22Rv1 (cell line): Measurements from ENCODE around the gene CNTFR.

Experiments
- H3K27ac ChIP-seq: fragments of 450-650 bp; 2 replicates; pipeline ENCODE4 v1.5.1; 2017
- CTCF ChIP-seq: fragments of 450-650 bp; IDR thresholded peaks from 2 replicates; pipeline ENCODE4 v1.5.1; 2017; ENCODE audit warnings: mild to moderate bottlenecking
- ZFX ChIP-seq: fragments of 450-650 bp; IDR thresholded peaks from 2 replicates; pipeline ENCODE4 v1.6.1; 2017; ENCODE audit warnings: antibody characterized with exemption, borderline replicate concordance

CNTFR gene

GRCh38 chr9:34519321-34520020, 70.1 kb downstream of the CNTFR start:
- TF ChIP-seq ZFX (no peak), CTCF (peak; percentile 18; the same call in 1 of the 2 replicates)

GRCh38 chr9:34518896-34519295, 70.6 kb downstream of the CNTFR start:
- no peak for TF ChIP-seq CTCF
- TF ChIP-seq ZFX: no peak
- no peak overlapping the region for H3K27ac ChIP-seq

More at GRCh38 chr9:34519321-34520020, 70.1 kb downstream of the CNTFR start:
- no peak overlapping the region for H3K27ac ChIP-seq

- H3K27ac ChIP-seq: no peak overlapping the region
- TF ChIP-seq ZFX (no peak), CTCF (no peak)
Measured at GRCh38 chr9:34518110-34518616, 71.4 kb downstream of the CNTFR start.

GRCh38 chr9:34517185-34517584, 72.3 kb downstream of the CNTFR start:
- H3K27ac ChIP-seq: no peak overlapping the region
- no peak for TF ChIP-seq ZFX
- TF ChIP-seq CTCF: no peak

GRCh38 chr9:34515959-34516358, 73.6 kb downstream of the CNTFR start:
- no peak overlapping the region for H3K27ac ChIP-seq
- TF ChIP-seq CTCF (no peak), ZFX (no peak)

- H3K27ac ChIP-seq: no peak overlapping the region
- no peak for TF ChIP-seq CTCF
Measured at GRCh38 chr9:34514816-34515215, 74.7 kb downstream of the CNTFR start.

GRCh38 chr9:34514401-34514800, 75.1 kb downstream of the CNTFR start:
- no peak overlapping the region for H3K27ac ChIP-seq
- TF ChIP-seq CTCF: no peak
- no peak for TF ChIP-seq ZFX
